Activated T-helper 9 cell treated with anti-CD3 and anti-CD28 coated beads, Interleukin-2, amount 50 U/mL, for 16 hours (primary cell): ENCODE measurements around the gene INTS1.
A peak's percentile ranks its signal among the peaks of the same experiment; 100 is the strongest.

Experiments used
- DNase-seq: peaks from one replicate; pipeline ENCODE4 v3.0.0-alpha.2; 2020; ENCODE audit warnings: low read depth

INTS1 gene, protein sequence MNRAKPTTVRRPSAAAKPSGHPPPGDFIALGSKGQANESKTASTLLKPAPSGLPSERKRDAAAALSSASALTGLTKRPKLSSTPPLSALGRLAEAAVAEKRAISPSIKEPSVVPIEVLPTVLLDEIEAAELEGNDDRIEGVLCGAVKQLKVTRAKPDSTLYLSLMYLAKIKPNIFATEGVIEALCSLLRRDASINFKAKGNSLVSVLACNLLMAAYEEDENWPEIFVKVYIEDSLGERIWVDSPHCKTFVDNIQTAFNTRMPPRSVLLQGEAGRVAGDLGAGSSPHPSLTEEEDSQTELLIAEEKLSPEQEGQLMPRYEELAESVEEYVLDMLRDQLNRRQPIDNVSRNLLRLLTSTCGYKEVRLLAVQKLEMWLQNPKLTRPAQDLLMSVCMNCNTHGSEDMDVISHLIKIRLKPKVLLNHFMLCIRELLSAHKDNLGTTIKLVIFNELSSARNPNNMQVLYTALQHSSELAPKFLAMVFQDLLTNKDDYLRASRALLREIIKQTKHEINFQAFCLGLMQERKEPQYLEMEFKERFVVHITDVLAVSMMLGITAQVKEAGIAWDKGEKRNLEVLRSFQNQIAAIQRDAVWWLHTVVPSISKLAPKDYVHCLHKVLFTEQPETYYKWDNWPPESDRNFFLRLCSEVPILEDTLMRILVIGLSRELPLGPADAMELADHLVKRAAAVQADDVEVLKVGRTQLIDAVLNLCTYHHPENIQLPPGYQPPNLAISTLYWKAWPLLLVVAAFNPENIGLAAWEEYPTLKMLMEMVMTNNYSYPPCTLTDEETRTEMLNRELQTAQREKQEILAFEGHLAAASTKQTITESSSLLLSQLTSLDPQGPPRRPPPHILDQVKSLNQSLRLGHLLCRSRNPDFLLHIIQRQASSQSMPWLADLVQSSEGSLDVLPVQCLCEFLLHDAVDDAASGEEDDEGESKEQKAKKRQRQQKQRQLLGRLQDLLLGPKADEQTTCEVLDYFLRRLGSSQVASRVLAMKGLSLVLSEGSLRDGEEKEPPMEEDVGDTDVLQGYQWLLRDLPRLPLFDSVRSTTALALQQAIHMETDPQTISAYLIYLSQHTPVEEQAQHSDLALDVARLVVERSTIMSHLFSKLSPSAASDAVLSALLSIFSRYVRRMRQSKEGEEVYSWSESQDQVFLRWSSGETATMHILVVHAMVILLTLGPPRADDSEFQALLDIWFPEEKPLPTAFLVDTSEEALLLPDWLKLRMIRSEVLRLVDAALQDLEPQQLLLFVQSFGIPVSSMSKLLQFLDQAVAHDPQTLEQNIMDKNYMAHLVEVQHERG (N-terminal part only)

GRCh38 chr7:1503816-1504775 is at the start of gene INTS1:
Gene INTS1 (minus strand): TSS chr7:1504389. CDS start chr7:1503960, 429 bp downstream.
- DNase-seq, result peak; percentile 88

- DNase-seq, result no peak
These were observed 49.5 kb upstream of the INTS1 start for GRCh38 chr7:1553512-1554210.

DNA sequence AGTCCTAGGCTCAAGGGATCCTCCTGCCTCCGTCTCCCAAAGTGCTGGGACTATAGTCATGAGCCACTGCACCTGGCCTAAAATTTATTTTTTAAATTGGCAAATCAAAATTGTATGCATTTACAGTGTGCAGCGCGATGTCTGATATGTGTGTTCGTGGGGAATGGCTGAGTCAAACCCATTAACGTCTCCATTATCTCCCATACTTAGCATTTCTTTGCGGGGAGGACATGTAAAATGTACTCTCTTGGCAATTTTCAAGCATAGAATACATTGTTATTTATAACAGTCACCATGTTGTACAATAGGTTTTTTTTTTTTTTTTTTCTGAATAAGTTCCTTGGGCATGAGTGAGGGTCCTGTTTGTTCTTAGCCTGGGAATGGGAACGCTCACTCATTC is 48.0 kb upstream of the INTS1 start:
- no peak for DNase-seq

DNA sequence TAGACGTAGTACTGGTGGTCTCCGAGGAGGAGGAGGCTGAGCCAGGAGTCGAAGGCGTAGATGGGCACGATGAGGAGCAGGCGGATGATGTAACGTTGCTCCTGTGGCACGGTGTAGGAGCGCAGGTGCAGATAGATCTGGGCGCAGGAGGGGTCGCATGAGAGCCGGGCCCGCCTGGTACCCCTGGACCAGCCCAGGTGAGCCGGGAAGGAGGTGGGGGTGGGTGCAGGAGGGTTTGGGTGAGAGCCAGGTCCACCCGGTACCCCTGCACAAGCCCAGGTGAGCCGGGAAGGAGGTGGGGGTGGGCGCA is 46.6 kb upstream of the INTS1 start:
- no peak for DNase-seq

- DNase-seq, result no peak
These were observed 46.0 kb upstream of the INTS1 start for GRCh38 chr7:1550005-1550845.

GRCh38 chr7:1549357-1550004 is 45.3 kb upstream of the INTS1 start:
- DNase-seq, result no peak

GRCh38 chr7:1548944-1549343 is 44.8 kb upstream of the INTS1 start:
- no peak for DNase-seq

DNA sequence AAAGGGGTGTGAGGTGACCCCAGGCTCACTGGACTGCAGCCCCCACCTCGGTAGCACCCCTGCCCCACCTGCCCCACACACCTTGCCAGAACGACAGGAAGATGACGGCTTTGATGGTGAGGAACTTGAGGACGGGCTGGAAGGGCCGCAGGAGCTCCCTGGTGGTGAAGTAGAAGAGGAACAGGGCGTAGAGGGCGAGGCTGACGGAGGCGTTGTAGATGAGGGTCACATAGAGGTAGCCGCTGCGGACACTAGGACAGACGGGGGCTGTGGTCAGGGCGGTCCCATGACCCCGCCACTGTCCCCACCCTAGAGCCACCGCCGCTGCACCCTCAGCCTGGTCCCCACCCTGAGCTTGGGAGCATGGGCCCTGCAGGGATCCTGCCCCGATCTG is 44.2 kb upstream of the INTS1 start:
- DNase-seq, result no peak

- DNase-seq, result no peak
These were observed 43.7 kb upstream of the INTS1 start for GRCh38 chr7:1547777-1548437.

DNA sequence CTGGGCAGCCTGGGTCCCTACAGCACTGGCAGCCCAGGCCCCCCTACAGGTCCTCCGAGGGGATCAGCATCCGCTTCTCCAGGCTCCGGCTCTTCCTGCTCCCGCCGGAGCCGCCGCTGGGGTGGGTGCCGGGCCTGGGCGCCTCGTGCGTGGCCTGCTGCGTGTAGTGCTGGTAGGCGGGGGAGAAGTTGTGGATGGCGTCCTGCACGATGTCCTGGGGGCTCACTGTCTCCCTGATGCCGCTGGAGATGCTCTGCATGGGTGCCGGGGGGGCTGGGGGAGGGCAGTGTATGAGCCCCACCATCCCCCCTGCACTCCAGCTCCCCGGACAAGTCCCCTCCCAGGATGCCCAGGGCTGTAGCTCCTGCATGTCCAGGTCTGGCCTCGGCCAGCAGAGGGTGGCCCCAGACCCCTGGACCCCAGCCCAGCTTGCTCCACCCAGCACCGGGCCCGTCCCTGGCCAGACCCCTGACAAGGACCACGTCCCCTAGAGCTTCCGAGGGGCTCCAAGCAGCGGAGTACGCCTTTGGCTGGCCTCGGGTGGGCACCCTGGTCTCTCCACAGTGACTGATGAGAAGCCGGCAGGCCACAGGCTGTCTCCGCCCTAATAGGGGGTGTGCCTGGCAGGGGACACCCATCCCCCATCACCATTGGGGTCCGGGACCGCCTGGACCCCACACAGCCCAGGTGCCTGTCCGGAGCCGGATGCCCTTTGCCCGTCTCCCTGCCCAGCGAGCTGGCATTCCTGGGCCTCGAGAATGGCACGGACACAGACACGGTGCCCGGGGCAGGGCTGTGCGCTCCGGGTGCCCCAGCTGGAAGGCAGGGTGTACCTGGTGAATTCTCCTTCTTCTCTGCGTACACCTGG is 43.0 kb upstream of the INTS1 start:
- DNase-seq, result no peak

GRCh38 chr7:1546274-1546908 is 42.2 kb upstream of the INTS1 start:
- DNase-seq, result no peak

GRCh38 chr7:1545417-1546246 is 41.4 kb upstream of the INTS1 start:
- no peak for DNase-seq

GRCh38 chr7:1544896-1545416 is 40.8 kb upstream of the INTS1 start:
- DNase-seq, result no peak

DNA sequence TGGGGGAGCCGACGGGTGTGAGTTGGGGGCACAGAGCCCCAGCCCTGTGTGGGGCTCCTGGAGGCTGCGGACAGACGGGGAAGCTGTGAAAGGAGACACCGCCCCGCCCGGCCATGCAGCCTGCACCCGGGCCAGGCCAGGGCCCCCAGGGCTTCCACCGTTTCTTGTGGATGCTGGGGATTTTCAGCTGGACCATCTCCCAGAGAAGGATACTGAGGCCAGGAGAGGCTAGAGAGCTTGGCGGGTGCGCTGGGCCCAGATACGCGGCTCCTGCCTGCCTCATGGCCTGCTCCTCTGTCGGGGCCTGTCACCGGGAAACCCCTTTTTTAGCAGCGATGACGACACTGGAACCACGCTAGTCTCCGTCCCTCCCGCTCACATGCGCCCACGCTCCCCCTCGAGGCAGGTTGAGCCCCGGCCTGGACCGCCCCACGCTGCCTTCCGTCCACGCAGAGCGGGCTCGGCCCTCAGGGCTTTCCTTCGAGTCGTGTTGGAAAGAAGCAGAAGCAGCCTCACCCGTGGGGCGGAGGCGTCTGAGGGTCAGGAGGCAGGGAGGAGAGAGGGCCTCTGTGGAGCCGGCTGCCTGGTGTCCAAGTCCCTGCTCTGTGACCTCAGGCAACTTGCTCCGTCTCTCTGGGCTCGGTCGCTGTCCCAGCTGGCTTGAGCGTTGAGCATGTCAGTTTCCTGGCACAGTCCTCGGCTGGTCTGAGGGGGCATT is 40.1 kb upstream of the INTS1 start:
- DNase-seq, result no peak

GRCh38 chr7:1543826-1544177 is 39.6 kb upstream of the INTS1 start:
- no peak for DNase-seq
